HG03442 (cell line): ENCODE data around the gene LAGE3.
A peak's percentile ranks its signal among the peaks of the same experiment; 100 is the strongest.

Experiments used
- ATAC-seq: cut with Tn5 transposase; IDR thresholded peaks from one replicate; pipeline ENCODE4 v1.9.1; 2021; ENCODE audit warnings: mild to moderate bottlenecking, moderate library complexity; ENCODE audit not compliant: unreplicated experiment

The LAGE3 gene

GRCh38 chrX:154436983-154437752, 41.9 kb downstream of the LAGE3 start, which contains the start of gene GDI1:
Gene GDI1, plus strand, starts transcription at chrX:154437154. Its CDS starts 101 bp downstream, at chrX:154437255.
- peak; percentile 41 for ATAC-seq

- ATAC-seq: peak; percentile 38
Measured at GRCh38 chrX:154436374-154436982, 42.6 kb downstream of the LAGE3 start.

GRCh38 chrX:154435171-154435733, 43.8 kb downstream of the LAGE3 start:
- ATAC-seq: no peak

- no peak for ATAC-seq
Measured at GRCh38 chrX:154434394-154435168, 44.5 kb downstream of the LAGE3 start.

GRCh38 chrX:154433605-154434004, 45.5 kb downstream of the LAGE3 start:
- ATAC-seq: no peak

GRCh38 chrX:154432210-154432609, 46.9 kb downstream of the LAGE3 start:
- ATAC-seq: no peak

- ATAC-seq: no peak
Measured at GRCh38 chrX:154431341-154431740, 47.7 kb downstream of the LAGE3 start.

GRCh38 chrX:154430916-154431315, 48.2 kb downstream of the LAGE3 start:
- no peak for ATAC-seq

- ATAC-seq: no peak
Measured at GRCh38 chrX:154430479-154430878, 48.6 kb downstream of the LAGE3 start.

GRCh38 chrX:154429711-154430110, 49.4 kb downstream of the LAGE3 start:
- no peak for ATAC-seq

GRCh38 chrX:154428176-154429171, 50.6 kb downstream of the LAGE3 start, which contains the start of gene ATP6AP1:
Gene ATP6AP1, plus strand, starts transcription at chrX:154428677. Its CDS starts 16 bp downstream, at chrX:154428693.
- peak; percentile 97 for ATAC-seq
